WI38 (cell line): ENCODE measurements around the gene SEMA6A.

Source experiments
- H3K4me3 ChIP-seq: 2 replicates; pipeline ENCODE4 v1.5.1; 2011; ENCODE audit warnings: low read depth, mild to moderate bottlenecking, control low read depth, low read length
- TF ChIP-seq, protein P1 (sequence below): IDR thresholded peaks from 2 replicates; pipeline ENCODE4 v1.5.1; 2012; ENCODE audit warnings: low read depth, mild to moderate bottlenecking, control low read depth, low read length

The SEMA6A gene, protein sequence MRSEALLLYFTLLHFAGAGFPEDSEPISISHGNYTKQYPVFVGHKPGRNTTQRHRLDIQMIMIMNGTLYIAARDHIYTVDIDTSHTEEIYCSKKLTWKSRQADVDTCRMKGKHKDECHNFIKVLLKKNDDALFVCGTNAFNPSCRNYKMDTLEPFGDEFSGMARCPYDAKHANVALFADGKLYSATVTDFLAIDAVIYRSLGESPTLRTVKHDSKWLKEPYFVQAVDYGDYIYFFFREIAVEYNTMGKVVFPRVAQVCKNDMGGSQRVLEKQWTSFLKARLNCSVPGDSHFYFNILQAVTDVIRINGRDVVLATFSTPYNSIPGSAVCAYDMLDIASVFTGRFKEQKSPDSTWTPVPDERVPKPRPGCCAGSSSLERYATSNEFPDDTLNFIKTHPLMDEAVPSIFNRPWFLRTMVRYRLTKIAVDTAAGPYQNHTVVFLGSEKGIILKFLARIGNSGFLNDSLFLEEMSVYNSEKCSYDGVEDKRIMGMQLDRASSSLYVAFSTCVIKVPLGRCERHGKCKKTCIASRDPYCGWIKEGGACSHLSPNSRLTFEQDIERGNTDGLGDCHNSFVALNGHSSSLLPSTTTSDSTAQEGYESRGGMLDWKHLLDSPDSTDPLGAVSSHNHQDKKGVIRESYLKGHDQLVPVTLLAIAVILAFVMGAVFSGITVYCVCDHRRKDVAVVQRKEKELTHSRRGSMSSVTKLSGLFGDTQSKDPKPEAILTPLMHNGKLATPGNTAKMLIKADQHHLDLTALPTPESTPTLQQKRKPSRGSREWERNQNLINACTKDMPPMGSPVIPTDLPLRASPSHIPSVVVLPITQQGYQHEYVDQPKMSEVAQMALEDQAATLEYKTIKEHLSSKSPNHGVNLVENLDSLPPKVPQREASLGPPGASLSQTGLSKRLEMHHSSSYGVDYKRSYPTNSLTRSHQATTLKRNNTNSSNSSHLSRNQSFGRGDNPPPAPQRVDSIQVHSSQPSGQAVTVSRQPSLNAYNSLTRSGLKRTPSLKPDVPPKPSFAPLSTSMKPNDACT

DNA sequence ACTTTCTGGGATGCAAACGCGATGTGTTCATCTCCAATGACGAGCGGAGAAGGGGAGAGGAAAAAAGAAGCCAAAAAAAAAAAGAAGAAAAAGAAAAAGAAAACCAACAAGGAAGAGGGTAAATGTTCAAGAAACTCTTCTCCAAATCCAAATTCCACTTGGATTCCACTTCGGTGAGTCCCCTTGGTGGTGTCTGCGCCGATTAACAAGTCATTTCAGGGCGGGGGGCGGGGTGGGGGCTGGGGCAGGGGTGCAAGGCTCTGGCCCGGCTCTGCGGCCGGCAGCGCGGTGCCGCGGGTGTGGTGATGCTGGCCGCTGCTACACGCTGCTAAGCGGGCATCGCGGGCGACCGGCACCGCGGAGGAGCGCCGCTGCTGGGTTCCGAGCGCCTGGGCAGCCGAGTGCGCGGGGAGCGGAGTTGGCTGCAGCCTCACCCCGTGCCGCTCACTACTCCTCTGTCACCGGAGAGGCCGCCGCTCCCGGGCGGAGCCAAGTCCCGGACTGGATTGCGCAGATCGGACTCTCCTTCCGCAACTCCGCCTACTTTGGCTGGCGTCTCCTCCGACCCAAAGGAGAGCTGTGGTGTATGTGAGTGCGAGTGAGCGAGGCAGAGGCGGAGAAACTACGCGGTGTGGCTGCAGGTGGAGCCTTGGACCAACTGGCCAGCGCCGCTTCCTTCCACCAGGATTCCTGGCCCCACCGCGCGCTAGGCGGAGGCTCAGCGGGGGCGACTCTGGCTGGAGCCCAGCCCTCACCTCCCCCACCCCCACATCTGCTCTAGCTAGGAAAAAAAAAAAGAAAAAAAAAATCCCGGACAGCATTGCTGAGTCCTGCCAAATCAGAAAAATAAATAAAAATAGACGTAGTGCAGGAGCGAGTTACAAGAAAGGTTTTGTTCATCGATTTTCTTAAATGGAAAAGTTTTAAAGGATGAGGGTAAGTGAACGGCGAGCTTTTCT is at the start of gene SEMA6A:
SEMA6A (minus strand) TSS at position 457 of the 959 bp plus-strand sequence. CDS start 69,879 bp downstream, outside the sequence.
- peak within 1 kb of the TSS; percentile 58 for H3K4me3 ChIP-seq
- TF ChIP-seq, protein P1, sequence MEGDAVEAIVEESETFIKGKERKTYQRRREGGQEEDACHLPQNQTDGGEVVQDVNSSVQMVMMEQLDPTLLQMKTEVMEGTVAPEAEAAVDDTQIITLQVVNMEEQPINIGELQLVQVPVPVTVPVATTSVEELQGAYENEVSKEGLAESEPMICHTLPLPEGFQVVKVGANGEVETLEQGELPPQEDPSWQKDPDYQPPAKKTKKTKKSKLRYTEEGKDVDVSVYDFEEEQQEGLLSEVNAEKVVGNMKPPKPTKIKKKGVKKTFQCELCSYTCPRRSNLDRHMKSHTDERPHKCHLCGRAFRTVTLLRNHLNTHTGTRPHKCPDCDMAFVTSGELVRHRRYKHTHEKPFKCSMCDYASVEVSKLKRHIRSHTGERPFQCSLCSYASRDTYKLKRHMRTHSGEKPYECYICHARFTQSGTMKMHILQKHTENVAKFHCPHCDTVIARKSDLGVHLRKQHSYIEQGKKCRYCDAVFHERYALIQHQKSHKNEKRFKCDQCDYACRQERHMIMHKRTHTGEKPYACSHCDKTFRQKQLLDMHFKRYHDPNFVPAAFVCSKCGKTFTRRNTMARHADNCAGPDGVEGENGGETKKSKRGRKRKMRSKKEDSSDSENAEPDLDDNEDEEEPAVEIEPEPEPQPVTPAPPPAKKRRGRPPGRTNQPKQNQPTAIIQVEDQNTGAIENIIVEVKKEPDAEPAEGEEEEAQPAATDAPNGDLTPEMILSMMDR, result no peak

DNA sequence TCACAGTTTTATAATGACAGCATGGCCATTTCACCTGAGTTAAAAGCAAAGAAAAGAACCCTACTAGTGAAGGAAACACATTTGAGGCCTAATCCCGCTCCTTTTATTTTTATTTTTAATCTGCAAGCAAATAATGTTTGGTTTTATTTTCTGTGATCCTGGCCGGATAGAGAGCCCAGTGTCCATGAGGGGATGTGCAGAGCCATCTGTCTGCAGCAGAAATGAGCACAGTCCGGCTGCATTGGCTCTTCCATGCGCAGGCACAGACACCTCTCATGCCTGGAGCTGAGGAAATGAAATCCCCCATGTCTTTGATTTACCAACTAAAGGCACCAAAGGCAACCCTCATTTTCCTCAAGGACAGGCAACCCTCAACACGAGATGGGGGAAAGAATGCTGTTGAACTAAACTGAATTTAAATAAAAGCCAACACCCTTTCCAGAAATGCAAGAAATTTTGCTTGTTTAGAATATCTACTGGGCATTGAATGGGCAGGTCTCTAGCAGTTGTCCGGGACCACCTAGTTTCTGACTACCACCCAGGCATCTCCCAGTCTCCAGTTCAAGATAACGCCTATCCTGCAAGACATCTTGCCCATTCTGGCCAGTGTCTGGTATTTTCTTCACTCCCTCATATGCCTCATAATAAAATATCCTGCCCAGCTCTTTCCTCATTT is 47.9 kb upstream of the SEMA6A start:
- no peak overlapping the region for H3K4me3 ChIP-seq
- TF ChIP-seq, protein P1, result no peak

DNA sequence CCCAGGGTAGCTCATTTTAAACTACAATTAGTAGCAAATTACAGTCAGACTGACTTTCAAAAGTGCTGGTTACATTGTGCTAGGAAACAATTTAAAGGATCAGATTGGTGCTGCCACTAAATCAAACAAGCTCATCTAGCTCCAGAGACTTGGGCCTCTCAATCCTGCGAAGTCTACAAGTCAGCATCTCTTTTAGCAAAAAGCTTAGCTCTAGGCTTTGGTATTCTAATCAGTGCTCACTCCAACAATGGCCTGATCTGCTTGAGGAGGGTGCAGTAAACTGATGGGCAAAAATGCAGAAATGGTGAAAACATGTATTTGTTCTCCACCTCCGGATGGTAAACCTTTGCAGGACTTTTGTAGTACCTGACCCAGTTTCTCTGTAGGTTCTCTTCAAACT is 47.0 kb upstream of the SEMA6A start:
- TF ChIP-seq, protein P1, result no peak
- H3K4me3 ChIP-seq, result no peak overlapping the region

DNA sequence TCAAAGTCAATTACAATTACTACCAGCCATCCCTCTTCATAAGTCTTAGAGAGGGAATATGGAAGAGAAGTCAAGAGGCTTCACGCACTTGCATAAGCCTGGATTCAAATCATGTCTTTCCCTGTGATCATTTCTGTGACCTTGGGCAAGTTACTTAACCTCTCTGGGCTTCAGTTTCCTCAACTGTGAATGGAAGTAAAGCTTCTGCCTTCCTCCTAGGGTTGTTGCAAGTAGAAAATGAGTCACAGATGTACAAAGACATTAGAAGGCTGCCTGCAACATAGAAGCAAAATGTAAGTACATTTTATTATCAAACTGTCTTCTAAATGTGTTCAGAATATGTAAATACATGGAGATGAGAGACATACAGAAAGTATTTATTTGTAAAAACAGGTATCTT is 42.3 kb upstream of the SEMA6A start:
- H3K4me3 ChIP-seq, result no peak overlapping the region
- TF ChIP-seq, protein P1, result no peak

DNA sequence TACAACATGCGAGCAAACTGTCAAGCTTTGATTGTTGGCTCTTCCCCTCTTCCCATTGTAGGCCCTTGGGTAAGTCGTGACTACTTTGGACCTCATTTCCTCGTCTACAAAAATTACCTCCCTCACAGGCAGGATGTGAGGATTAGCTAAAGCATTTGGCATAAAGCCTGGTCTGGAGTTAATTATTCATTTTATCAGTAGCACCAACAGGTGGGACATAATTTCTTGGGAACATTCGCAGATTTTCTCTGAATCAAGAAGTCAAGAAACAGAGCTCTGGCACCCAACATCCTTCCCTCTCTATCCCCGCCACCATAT is 39.9 kb upstream of the SEMA6A start:
- TF ChIP-seq, protein P1, result no peak
- no peak overlapping the region for H3K4me3 ChIP-seq

DNA sequence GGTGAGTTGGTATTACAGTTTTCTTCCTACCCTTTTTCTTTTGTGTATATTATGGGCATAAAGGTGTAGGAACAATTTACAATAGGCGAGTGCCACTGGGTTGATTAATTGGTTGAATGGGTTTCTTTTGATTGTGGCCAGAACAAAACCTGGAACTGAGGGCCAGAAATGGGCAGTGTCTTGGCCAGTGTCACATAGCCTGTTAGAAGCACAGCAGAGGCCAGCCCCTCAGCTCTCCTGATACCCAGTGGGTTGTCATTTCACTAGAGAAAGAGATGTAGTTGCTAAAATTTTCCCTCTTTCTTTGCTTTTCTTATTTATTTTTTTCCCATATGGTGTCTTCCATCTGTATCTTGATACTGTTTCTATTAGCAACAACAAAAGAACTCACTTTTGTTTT is 38.8 kb upstream of the SEMA6A start:
- TF ChIP-seq, protein P1, result no peak
- H3K4me3 ChIP-seq, result no peak overlapping the region
